ENCODE data around the gene YDJC. TPM values are rescaled to one million over a fixed set of nuclear protein-coding genes. Genes with fewer than 3 reads are reported as not detected.
"Not testable (repeated sequence)": the region's sequence is repeated elsewhere in the genome, so short reads cannot be mapped to it uniquely, and the experiment has no call there.

The YDJC gene
- total RNA-seq, 1 donor from 2014 or later = 7.0 TPM

DNA sequence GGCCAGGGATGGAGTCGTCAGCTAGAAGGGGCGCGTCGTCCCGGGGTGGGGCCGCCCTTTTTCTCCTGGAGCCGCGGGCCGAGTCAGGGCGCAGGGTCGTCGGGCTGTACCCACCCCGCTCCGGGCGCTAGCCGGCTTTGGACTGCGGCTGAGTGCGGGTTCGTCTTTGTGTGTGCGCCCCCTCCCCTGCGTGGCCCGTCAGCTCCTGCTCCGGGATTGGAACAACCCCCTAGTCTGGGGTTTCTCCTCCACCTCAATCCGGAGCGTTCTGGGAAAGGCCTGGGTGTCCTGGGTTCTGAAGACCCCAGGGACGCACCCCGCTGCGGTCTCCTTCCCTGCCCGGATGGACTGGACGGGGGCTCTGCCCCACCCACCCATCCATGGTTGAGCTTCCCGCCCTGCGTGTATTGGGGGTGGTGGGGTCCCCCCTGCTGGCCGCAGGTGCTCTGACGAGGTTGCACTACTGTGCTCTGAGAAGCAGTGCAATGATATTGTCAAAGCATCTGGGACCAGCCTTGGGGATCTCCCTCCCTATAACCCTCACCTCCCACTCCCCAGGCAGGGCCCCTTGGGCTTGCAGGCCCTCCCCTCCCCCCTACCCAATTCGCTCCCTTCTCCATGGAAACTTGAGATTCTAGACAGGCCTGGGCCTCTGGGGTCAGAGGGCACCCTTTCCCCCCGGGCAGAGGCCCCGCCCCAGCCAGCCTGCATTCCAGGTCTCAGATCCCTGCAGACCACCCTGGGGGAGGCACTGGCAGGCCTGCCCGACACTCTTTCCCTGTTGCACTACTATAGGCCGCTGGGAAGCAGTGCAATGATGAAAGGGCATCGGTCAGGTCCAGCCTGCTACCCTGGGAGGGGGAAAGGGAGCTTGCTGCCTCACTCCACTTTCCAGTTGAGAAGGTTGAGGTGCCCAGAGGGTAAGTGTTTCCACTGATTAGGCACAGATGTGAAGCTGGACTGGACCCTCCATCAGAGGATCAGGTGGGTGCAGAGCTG lies 23.0 kb upstream of the YDJC start:
- DNase-seq (ENCODE audit: low spot score) (no peak), ATAC-seq (no peak)
- intact Hi-C loops (cut with DNase I) = loop anchor here (10.0 kb wide), 1 partner anchor 1552 kb away; no protein-coding TSS in a partner anchor

DNA sequence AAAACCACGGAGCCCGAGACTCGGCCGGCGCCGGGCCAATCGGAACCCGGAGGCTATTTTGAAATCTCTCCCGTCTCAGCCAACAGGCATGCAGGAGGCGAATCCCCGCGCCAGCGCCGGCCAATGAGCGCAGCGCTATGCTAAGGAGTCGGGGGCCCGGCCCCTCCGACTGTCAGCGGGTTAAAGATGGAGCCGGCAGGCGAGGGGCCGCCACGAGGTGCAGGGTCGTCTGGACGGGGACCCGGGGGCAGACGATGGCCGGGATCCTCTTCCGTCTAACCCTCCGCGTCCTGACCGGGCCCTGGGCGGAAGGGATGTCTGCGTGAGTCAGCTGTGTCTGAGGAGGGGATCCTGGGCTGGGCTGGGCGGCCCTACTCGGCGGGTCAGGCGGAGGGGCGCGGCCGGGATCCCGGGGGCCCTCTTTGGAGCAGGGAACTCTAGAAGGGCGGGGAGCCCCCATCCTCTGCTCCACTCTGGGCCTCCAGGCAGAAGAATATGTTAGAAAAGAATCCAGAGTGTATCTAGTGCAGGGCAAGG lies 22.3 kb upstream of the YDJC start:
- intact Hi-C loops (cut with DNase I) = loop anchor here (10.0 kb wide), 1 partner anchor 1553 kb away; no protein-coding TSS in a partner anchor
- ATAC-seq (peak; percentile 95), DNase-seq (ENCODE audit: low spot score) (peak; percentile 92)

DNA sequence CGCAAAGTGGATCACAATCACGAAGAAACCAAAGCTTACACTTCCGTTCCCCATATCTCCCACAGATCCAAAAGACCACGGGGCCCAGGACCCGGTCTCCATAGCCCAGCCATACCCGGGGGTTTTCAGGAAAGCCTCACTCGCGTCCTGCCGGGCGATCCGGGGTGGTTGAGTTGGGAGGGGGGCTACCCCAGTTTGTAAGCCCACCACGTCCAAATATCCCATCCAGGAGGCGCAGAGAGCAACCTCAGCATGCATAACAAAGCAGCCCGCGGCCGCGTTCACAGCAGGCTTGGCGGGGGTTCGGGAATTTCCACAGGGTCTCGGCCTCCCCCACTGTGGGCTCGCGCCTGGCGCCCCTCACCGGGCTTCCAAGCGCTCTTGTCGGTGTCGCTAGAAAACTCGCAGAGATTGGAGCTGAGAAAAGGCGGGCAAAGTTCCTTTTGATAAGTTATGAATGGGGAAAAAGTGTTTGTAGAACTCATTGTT lies 21.7 kb upstream of the YDJC start:
- ATAC-seq (peak; percentile 17), DNase-seq (ENCODE audit: low spot score) (peak; percentile 63)
- intact Hi-C loops (cut with DNase I) = loop anchor here (10.0 kb wide), 1 partner anchor 1553 kb away; no protein-coding TSS in a partner anchor

DNA sequence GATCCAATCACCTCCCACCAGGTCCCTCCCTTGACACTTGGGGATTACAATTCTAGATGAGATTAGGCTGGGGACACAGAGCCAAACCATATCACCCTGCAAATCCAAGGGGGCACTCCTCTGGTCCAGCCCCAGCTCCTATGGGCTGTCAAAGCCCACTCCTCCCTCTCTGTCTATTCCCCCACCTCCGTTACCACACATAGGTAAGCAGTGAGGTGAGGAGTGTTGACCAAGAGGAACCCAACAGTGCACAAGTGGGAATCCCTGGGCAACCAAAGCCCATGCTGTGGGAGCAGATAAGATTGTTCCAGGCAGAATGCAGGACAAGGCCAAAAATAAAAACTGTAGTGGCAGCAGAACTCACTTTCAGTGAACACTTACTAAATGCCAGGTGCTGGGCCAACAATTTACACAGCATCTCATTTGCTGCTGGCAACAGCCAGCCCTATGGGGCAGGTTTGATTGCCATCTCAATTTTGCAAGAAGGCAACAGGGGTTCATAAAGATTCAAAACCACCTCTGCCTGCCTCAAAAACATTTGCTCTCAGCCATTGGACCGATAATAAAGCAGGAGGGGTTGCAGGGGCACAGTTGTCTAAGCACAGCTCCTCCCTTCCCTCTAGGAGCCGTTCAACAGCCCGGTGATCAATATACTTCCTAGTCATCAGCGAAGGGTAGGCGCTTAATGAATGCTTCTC lies 21.1 kb upstream of the YDJC start:
- DNase-seq (ENCODE audit: low spot score) (no peak), ATAC-seq (no peak)
- intact Hi-C loops (cut with DNase I) = loop anchor here (10.0 kb wide), 1 partner anchor 1554 kb away; no protein-coding TSS in a partner anchor

DNA sequence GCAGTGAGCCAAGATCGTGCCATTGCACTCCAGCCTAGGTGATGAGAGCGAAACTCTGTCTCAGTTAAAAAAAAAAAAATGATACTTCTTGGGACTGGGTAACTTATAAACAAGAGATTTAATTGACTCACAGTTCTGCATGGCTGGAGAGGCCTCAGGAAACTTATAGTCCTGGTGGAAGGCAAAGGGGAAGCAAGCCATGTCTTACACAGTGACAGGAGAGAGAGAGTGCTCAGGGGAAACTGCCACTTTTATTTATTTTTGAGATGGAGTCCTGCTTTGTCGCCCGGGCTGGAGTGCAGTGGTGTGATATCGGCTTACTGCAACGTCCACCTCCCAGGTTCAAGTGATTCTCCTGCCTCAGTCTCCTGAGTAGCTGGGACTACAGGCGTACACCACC lies 20.5 kb upstream of the YDJC start:
- DNase-seq (ENCODE audit: low spot score) (no peak), ATAC-seq (no peak)
- intact Hi-C loops (cut with DNase I) = loop anchor here (10.0 kb wide), 1 partner anchor 1555 kb away; no protein-coding TSS in a partner anchor

DNA sequence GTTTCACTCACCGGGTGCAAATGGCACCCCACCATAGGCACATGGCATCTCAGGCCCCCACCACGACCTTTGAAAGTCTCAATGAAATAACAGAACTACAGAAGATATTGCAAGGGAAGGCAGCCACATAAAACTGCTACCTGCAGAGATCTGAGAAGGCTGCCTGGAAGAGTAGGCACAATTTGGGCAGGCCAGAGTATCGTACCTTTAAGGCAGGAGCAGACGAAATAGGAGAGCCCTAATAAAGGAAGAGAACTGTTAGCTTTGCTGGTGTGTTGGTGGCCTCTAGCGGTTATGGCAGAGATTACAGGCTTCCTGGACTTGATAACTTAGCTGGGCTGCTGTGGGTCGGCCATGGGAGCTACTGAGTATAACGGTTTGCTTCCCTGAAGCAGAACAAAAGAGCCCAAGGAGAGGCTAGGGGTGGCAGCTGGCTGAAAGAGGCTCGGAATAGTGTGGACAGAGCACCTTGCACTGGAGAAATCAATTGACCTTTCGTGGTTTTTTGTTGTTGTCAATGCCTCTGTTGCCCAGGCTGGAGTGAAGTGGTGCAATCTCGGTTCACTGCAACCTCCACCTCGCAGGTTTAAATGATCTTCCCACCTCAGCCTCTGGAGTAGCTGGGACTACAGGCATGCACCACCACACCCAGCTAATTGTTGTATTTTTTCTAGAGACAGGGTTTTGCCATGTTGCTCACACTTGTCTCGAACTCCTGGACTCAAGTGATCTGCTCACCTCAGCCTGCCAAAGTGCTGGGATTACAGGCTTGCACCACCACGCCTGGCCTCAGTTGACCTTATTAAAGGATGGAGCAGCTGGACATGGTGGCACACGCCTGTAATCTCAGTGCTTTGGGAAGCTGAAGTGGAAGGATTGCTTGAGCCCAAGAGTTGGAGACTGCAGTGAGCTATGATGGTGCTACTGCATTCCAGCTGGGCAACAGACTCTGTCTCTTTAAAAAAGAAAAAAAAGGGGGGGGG lies 17.1 kb upstream of the YDJC start:
- peak; percentile 87 for DNase-seq (ENCODE audit: low spot score)
- ATAC-seq = peak; percentile 39
- intact Hi-C loops (cut with DNase I) = loop anchor here (1.0 kb wide), 1 partner anchor 33 kb away; no protein-coding TSS in a partner anchor

DNA sequence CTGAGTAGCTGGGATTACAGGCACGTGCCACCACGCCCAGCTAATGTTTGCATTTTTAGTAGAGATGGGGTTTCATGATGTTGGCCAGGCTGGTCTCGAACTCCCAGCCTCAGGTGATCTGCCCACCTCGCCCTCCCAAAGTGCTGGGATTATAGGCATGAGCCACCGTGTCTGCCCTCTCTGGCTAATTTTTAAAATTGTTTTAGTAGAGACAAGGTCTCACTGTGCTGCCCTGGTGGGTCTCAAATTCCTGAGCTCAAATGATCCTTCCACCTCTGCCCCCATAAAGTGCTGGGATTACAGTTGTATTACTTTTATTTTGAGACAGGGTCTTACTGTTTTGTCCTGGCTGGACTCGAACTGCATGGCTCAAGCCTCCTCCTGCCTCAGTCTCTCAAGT lies 15.7 kb upstream of the YDJC start:
- DNase-seq (ENCODE audit: low spot score); ATAC-seq; intact Hi-C loops (cut with DNase I): not testable (repeated sequence)

DNA sequence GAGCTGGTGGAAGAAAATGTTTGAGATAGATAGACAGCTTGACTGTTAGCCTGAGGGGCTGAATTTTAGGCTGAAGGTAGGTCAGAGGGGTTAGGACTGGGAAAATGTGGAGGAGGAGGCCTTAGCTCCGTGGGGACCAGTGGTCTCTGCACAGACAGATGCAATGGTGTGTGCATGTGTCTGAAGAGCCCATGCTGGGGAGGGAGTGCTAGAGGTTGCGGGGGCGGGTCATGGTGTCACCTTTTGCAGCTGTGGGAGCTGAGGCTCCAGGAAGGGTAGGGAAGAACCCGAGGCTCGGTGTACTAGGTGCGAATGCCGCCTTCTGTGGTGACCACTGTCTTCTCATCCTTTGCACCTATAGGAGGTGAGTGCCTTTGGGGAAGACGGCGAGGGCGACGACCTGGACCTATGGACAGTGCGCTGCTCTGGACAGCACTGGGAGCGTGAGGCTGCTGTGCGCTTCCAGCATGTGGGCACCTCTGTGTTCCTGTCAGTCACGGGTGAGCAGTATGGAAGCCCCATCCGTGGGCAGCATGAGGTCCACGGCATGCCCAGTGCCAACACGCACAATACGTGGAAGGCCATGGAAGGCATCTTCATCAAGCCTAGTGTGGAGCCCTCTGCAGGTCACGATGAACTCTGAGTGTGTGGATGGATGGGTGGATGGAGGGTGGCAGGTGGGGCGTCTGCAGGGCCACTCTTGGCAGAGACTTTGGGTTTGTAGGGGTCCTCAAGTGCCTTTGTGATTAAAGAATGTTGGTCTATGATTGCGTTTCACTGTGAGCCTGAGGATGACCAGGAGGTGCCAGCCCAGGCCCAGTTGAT lies 13.9 kb upstream of the YDJC start:
- ATAC-seq (no peak), DNase-seq (ENCODE audit: low spot score) (no peak)
- intact Hi-C loops (cut with DNase I) = no loop called here

DNA sequence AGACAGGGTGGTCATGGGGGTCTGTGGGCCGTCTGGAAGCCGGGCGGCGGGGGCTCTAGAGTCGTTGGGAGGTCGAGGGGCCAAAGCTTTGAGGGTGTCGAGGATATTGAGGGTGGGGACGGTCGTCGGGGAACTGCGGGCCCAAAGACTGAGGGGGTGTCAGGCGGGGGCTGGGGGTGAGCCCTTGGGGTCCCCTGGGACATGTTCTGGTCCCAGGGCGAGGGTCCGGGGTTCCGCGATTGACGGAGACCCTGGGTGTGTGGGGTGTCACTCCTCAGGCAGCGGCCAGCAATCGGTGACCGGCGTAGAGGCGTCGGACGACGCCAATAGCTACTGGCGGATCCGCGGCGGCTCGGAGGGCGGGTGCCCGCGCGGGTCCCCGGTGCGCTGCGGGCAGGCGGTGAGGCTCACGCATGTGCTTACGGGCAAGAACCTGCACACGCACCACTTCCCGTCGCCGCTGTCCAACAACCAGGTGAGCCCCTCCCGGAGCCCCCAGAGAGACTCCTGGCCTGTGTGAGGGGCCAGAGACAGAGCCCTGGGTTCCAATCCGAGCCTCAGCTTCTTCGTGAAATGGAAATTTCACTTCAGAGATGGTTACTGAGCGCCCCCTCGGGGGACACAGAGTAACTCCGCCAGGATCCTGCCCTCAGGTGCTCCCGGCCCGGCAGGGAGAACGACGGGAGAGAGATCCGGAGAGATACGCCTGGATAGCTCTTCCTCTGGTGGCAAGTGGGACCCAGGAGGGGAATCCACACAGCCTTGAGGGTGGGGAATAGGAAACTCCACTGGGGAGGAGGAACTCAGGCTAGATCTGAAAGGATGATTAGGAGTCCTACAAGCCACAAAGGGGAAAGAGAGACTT lies 13.0 kb upstream of the YDJC start:
- intact Hi-C loops (cut with DNase I) = no loop called here
- ATAC-seq (no peak), DNase-seq (ENCODE audit: low spot score) (peak; percentile 71)

DNA sequence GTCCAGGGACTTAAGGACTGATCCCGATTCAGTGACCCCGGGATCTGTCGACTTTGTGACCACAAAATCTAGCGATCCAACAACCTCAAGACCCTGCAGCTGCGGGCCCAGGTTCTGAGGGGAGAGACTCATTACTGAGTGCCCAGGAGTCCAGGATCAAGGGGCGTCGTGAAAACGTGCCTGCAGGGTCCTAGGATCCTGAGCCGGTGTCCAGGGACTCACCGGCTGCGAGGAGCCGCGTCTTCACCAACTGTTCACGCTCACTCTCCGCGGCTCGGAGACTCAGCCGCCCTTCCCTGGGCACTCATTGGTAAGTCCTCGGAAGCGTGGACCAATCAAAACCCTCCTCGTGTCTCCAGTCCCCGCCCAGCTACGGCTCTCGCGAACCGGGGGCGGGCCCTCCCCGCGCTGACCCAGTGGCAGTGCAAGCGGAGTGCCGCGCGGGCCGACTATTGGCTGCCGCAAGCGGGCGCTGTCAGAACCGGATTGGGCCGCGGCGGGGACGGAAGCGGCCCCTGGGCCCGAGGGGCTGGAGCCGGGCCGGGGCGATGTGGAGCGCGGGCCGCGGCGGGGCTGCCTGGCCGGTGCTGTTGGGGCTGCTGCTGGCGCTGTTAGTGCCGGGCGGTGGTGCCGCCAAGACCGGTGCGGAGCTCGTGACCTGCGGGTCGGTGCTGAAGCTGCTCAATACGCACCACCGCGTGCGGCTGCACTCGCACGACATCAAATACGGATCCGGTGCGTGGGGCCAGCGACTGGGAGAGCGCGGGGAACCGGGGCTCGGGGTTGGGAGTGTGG lies 12.2 kb upstream of the YDJC start, which contains the start of gene SDF2L1:
SDF2L1 (plus strand) TSS at position 514 of the 795 bp plus-strand sequence; CDS start at position 549, 35 bp downstream.
- ATAC-seq (peak; percentile 100), DNase-seq (ENCODE audit: low spot score) (peak; percentile 98)
- intact Hi-C loops (cut with DNase I) = no loop called here

DNA sequence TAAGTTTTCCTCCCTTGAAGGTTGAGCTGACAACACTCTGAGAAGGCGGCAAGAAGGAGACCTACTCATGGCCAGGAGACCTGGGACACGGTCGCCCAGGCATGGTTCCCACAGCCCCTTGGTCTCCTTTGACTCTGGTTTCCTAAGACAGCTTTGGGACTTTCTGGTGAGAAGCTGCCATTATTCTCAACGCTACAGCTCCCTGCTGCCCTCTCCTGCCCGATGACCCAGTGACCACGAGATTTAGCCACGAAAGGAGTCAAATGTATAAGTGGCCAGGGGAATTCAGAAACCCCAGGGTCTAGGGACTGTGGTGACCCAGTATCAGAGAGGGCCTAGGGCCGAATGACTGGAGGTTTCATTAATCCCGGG lies 11.6 kb upstream of the YDJC start:
- DNase-seq (ENCODE audit: low spot score) = no peak
- peak; percentile 43 for ATAC-seq
- intact Hi-C loops (cut with DNase I) = no loop called here

DNA sequence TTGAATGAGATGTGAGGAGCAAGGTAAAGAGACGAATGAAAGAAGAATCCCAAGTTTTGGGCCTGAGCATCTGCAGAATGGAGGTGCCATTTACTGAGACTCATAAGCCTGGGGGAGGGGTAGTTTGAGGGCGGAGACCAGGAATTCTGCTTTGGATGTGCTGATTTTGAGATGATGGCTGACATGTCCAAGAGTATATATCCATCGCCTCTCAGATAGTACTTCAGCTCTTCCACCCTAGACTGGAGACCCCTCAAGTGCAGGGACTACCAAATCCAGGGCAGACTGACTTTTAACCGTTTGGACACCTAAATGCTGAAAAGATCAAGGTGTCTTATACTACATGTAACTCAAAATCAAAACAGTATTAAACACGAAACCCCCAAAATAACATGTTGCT lies 11.0 kb upstream of the YDJC start:
- no peak for ATAC-seq
- intact Hi-C loops (cut with DNase I) = no loop called here
- DNase-seq (ENCODE audit: low spot score) = no peak

DNA sequence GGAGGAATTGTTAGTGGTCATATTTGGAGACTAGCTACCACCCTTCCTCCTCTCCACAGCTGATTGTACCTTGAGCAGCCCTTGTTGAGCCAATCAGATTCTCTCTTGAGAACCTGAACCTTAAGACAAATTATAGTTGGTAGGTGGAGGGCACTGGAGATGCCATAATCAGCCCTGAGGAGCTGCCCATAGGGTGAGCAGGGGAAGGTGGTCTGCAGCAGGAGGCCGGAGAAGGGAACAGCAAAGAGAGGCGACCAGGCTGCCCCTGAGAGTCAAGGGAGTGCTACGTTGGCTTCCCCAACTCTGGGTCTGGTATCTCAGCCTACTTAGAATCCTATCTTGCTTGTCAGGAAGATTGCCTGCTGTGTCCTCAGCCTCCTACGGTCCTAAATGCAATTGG lies 9.5 kb upstream of the YDJC start:
- intact Hi-C loops (cut with DNase I) = no loop called here
- ATAC-seq (no peak), DNase-seq (ENCODE audit: low spot score) (no peak)

DNA sequence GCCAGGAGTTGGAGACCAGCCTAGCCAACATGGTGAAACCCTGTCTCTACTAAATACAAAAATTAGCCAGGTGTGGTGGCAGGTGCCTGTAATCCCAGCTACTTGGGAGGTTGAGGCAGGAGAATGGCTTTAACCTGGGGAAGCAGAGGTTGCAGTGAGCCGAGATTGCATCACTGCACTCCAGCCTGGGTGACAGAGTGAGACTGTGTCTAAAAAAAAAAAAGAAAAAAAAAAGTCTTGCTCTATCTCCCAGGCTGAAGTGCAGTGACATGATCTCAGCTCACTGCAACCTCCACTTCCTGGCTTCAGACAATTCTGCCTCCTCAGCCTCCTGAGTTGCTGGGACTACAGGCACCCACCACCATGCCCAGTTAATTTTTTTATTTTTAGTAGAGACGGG lies 7.6 kb upstream of the YDJC start:
- DNase-seq (ENCODE audit: low spot score); intact Hi-C loops (cut with DNase I); ATAC-seq: not testable (repeated sequence)

DNA sequence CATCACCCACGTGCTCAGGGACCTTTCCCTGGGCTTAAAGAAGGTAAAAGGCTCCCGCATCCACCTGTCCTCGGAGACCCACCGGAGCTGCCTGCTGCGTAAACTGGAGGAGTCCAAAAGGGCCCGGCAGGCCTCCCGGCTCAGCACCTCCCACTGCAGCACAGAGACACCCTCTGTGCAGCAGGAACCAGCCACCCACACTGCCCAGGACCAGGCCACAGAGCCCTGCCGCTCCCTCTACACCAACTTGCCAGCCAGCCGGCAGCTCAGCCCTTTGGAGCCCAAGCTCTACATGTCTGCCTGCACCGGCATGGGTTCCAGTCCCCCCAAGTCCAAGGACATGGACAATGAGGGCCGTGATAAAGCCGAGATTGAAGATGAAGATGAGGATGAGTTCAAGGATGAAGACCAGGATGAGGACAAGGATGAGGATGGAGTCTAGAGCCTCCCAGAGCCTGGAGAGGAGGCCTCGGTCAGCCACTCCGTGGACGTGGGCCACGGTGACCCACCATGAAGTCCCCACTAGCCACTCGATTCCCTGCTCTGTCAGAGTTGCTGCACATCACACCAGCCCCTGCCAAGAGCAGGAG lies 6.9 kb upstream of the YDJC start:
- no peak for DNase-seq (ENCODE audit: low spot score)
- intact Hi-C loops (cut with DNase I) = no loop called here
- ATAC-seq = no peak
